Measurements from ENCODE around the gene OR14J1. TPM values are rescaled to one million over a fixed set of nuclear protein-coding genes. Genes with fewer than 3 reads are reported as not detected.

The OR14J1 gene
- total and polyA plus RNA-seq, 2 of the 13 experiments (the other 11 are each of a cell fraction or from before 2014, with no cell fraction given), result 0.17 TPM; not detected in 1

- H3K4me1 ChIP-seq (ENCODE audit: insufficient read depth, low read length), result no peaks in the 10 kb centered on the region
- BruUV-seq (replicated peaks), result no TSS peak
- intact Hi-C loops (cut with micrococcal nuclease; ENCODE audit: unreplicated experiment) (no loop called here), in situ Hi-C loops (cut with HindIII; ENCODE audit: extremely low pct_ligation_motif_present, low pct_unique_long_range_greater_than_20kb) (no loop called here)
- no peaks in the 10 kb centered on the region for H3K79me2 ChIP-seq (ENCODE audit: insufficient read depth, low read length)
- WGBS (ENCODE audit: low lambda C conversion rate), result 0% methylated on average over 2 of the region's 2 CpGs
- H3K4me2 ChIP-seq (ENCODE audit: low read depth, low read length), result no peak overlapping the region
- no peak for ATAC-seq
- TF ChIP-seq ASH2L (IDR thresholded peaks at IDR 0.05; ENCODE audit: insufficient read length, low read depth, low read length) (no peak), BORCS8-MEF2B (CRISPR knock-in tag; IDR thresholded peaks at IDR 0.05) (no peak), ZNF777 (CRISPR knock-in tag; IDR thresholded peaks at IDR 0.05) (no peak), RBM39 (IDR thresholded peaks at IDR 0.05; ENCODE audit: low read depth, low read length, poor library complexity, severe bottlenecking) (no peak), ZSCAN22 (CRISPR knock-in tag; IDR thresholded peaks at IDR 0.05) (no peak), AKAP8 (CRISPR knock-in tag; IDR thresholded peaks at IDR 0.05) (no peak), ESRRA (CRISPR knock-in tag; IDR thresholded peaks at IDR 0.05; ENCODE audit: low read depth) (no peak), ZNF709 (CRISPR knock-in tag; IDR thresholded peaks at IDR 0.05) (no peak), PRPF4 (IDR thresholded peaks at IDR 0.05; ENCODE audit: low read depth, low read length, poor library complexity, severe bottlenecking) (no peak), FOXM1 (CRISPR knock-in tag; IDR thresholded peaks at IDR 0.05) (no peak), ZNF589 (CRISPR knock-in tag; conservative IDR thresholded peaks at IDR 0.05) (no peak), MZF1 (CRISPR knock-in tag; IDR thresholded peaks at IDR 0.05; ENCODE audit: borderline replicate concordance) (no peak)
- H3K27ac ChIP-seq (ENCODE audit: extremely low read length, insufficient read depth, low read length), result no peak overlapping the region
- FAIRE-seq, result no peak
- DNase-seq (ENCODE audit: low spot score), result no peak
- no peak overlapping the region for H2AFZ ChIP-seq (ENCODE audit: low read length)
- POLR2A ChIA-PET, result no interaction called here
- H3K4me3 ChIP-seq (replicated peaks in 1 of 3; ENCODE audit: insufficient read depth in 1 of 3, low read depth in 2 of 3, low read length in 3 of 3), result no peak overlapping the region
- H3K9ac ChIP-seq (ENCODE audit: insufficient read depth, low read depth, low read length), result no peak overlapping the region
- no peaks in the 10 kb centered on the region for H3K9me3 ChIP-seq (ENCODE audit: low read length)
- no peaks in the 10 kb centered on the region for H4K20me1 ChIP-seq (ENCODE audit: insufficient read depth, low read length)
- CTCF ChIA-PET (ENCODE audit: low intra/inter-chr PET ratio, low total read pairs), result no interaction called here
- H3K36me3 ChIP-seq (replicated peaks in 1 of 2; ENCODE audit: control insufficient read depth in 1 of 2, insufficient read depth in 2 of 2, low read length in 2 of 2), result no peaks in the 10 kb centered on the region
- no peaks in the 10 kb centered on the region for H3K27me3 ChIP-seq (ENCODE audit: control insufficient read depth in 1 of 2, insufficient read depth in 2 of 2, low read length in 2 of 2)
Observed at GRCh38 chr6:29259721-29260120, 41.8 kb upstream of the OR14J1 start.
